ENCODE data around the gene IGSF23.
"Not testable (repeated sequence)": the region's sequence is repeated elsewhere in the genome, so short reads cannot be mapped to it uniquely, and the experiment has no call there.

IGSF23 gene

DNA sequence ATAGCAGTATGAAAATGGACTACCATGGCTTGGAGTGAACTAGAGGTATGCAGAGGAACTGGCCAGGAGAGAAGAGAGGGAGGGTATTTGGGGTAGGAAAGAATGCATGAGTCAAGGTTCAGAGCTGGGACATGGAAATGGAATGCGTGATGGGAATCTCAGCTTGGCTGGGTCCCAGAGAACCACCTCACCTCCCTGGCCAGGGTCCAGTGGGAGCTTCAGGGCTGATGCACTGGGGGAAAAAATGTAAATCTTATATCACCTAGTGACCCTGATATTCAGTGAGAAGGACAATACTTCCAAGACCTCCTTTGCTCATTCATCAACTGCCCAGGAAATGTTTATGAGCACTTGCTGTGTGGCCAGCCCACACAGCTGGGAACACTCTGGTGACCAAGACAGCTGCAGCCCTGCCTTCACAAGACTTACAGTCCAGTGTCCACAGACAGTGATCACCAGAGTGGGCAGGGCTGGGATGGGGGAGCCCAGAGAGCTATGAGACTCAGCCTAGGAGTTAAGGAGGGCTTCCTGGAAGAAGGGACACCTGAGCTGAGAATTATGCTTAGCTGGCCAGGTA, 12.8 kb downstream of the IGSF23 start:
- Histone ChIP-seq H3K27me3 (ENCODE audit: control insufficient read depth in 1 of 2, insufficient read depth in 2 of 2, low read length in 2 of 2) (no peaks in the 10 kb centered on the region), H3K27ac (ENCODE audit: low read length) (no peak overlapping the region), H3K4me3 (ENCODE audit: low read length in 2 of 2) (no peak overlapping the region)

DNA sequence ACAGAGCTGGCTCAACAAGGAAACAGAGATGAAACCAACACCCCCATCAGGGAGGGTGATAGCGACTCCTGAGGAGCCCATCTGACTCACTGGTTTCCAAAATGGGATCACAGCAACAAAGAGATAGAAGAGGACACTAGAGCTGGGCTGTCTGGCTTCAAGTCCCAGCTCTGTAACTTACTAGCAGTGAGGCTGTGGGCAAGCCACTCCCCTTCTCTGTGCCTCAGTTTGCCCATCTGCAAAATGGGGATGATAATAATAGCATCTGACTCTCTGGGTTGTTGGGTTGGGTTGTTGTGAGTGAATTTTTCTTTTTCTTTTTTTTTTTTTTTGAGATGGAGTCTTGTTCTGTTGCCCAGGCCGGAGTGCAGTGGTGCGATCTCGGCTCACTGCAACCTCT, 14.3 kb downstream of the IGSF23 start:
- Histone ChIP-seq H3K4me1 (ENCODE audit: control insufficient read depth, insufficient read depth, low read length) (peaks cover 5% of the 10 kb centered on the region), H3K27me3 (ENCODE audit: control insufficient read depth in 1 of 2, insufficient read depth in 2 of 2, low read length in 2 of 2) (no peaks in the 10 kb centered on the region), H3K27ac (ENCODE audit: low read length) (no peak overlapping the region), H3K9me3 (ENCODE audit: control insufficient read depth in 2 of 2, low read length in 2 of 2) (peaks cover 3% of the 10 kb centered on the region in 2 donors), H3K36me3 (ENCODE audit: control insufficient read depth in 2 of 2, insufficient read depth in 2 of 2, low read length in 2 of 2) (no peaks in the 10 kb centered on the region), H3K9ac (ENCODE audit: low read length in 2 of 2) (no peak overlapping the region), H3K4me3 (ENCODE audit: low read length in 2 of 2) (no peak overlapping the region)

More for the DNA sequence above, 12.8 kb downstream of the IGSF23 start:
- Histone ChIP-seq H3K9me3 (ENCODE audit: control insufficient read depth in 2 of 2, low read length in 2 of 2) (peaks cover 3% of the 10 kb centered on the region in 2 donors), H3K9ac (ENCODE audit: low read length in 2 of 2) (no peak overlapping the region), H3K36me3 (ENCODE audit: control insufficient read depth in 2 of 2, insufficient read depth in 2 of 2, low read length in 2 of 2) (no peaks in the 10 kb centered on the region), H3K4me1 (ENCODE audit: control insufficient read depth, insufficient read depth, low read length) (peaks cover 5% of the 10 kb centered on the region)

DNA sequence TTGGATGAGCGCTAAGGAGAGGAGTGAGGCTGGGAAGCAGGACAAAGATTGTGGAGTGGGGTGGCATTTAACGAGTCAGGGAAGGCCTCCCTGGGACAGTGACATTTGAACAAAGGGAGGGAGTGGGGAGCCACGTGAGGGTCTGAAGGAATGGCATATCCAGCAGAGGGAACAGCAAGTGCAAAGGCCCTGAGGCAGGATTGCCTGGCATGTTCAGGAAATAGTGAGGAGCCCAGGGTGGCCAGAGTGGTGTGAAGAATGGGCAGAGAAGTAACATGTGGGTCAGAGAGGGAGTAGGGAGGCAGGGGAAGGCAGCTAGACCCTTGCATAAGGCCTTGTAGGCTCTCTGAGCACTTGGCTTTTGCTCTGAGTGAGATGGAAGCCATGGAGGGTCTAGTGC, 15.4 kb downstream of the IGSF23 start:
- Histone ChIP-seq H3K27me3 (ENCODE audit: control insufficient read depth in 1 of 2, insufficient read depth in 2 of 2, low read length in 2 of 2) (no peaks in the 10 kb centered on the region), H3K9ac (ENCODE audit: low read length in 2 of 2) (no peak overlapping the region), H3K4me3 (ENCODE audit: low read length in 2 of 2) (no peak overlapping the region), H3K9me3 (ENCODE audit: control insufficient read depth in 2 of 2, low read length in 2 of 2) (peaks cover 3% of the 10 kb centered on the region in 2 donors), H3K27ac (ENCODE audit: low read length) (no peak overlapping the region), H3K36me3 (ENCODE audit: control insufficient read depth in 2 of 2, insufficient read depth in 2 of 2, low read length in 2 of 2) (no peaks in the 10 kb centered on the region), H3K4me1 (ENCODE audit: control insufficient read depth, insufficient read depth, low read length) (peaks cover 5% of the 10 kb centered on the region)

DNA sequence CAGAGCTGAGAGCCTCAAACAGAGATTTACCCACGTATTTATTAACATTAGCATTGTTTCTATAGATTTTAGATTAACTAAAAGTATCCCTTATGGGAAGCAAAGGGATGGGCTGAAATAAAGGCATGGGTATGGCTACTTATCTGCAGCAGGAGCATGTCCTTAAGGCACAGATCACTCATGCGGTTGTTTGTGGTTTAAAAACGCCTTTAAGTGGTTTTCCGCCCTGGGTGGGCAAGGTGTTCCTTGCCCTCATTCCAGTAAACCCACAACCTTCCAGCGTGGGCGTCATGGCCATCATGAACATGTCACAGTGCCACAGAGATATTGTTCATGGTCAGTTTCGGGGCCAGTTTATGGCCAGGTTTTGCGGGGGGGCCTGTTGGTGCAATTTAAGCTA, 18.2 kb downstream of the IGSF23 start:
- not testable (repeated sequence) for H3K4me3 ChIP-seq (ENCODE audit: low read length in 2 of 2); H3K27me3 ChIP-seq (ENCODE audit: control insufficient read depth in 1 of 2, insufficient read depth in 2 of 2, low read length in 2 of 2); H3K27ac ChIP-seq (ENCODE audit: low read length); H3K9ac ChIP-seq (ENCODE audit: low read length in 2 of 2); H3K36me3 ChIP-seq (ENCODE audit: control insufficient read depth in 2 of 2, insufficient read depth in 2 of 2, low read length in 2 of 2); H3K9me3 ChIP-seq (ENCODE audit: control insufficient read depth in 2 of 2, low read length in 2 of 2); H3K4me1 ChIP-seq (ENCODE audit: control insufficient read depth, insufficient read depth, low read length)

DNA sequence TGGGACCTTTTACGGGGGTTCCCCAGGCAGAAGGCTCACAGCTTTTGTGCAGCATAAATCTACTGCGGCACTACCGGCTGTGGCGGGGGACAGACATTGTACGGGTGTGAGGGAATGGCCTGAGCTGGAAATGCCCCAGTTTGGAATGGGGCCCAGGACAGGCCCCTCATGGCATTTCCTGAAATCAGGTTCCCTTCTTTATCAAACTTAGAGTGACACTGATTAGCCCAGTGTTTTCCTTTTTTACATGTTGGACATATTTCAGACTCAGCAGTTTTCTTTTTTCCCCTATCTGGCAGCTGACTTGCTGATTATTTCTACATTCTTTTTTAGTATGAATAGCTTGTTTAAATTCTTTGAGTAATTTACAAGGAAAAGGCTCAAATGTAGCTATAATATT, 20.7 kb downstream of the IGSF23 start:
- H3K9ac ChIP-seq (ENCODE audit: low read length in 2 of 2); H3K36me3 ChIP-seq (ENCODE audit: control insufficient read depth in 2 of 2, insufficient read depth in 2 of 2, low read length in 2 of 2); H3K9me3 ChIP-seq (ENCODE audit: control insufficient read depth in 2 of 2, low read length in 2 of 2); H3K4me3 ChIP-seq (ENCODE audit: low read length in 2 of 2); H3K27me3 ChIP-seq (ENCODE audit: control insufficient read depth in 1 of 2, insufficient read depth in 2 of 2, low read length in 2 of 2); H3K27ac ChIP-seq (ENCODE audit: low read length); H3K4me1 ChIP-seq (ENCODE audit: control insufficient read depth, insufficient read depth, low read length): not testable (repeated sequence)

DNA sequence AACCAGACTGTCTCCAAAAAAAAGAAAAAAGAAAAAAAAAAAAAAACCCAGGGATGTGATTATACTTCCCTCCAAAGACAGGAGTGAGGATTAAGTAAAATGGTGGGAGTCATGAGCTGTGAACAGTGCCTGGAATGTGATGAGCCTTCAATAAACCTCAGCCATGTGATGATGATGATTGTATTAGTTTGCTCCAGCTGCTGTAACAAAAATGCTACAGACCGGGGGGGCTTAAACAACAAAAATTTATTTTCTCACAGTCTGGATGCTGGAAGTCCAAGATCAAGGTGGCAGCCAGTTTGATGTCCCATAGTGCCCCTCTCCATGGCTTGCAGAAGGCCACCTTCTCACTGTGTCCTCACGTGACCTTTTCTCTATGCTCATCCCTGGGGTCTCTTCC, 21.4 kb downstream of the IGSF23 start:
- no peaks in the 10 kb centered on the region for H3K4me1 ChIP-seq (ENCODE audit: control insufficient read depth, insufficient read depth, low read length)
- H3K27me3 ChIP-seq (ENCODE audit: control insufficient read depth in 1 of 2, insufficient read depth in 2 of 2, low read length in 2 of 2), result peaks cover 0 to 2% of the 10 kb centered on the region in 2 donors
- H3K36me3 ChIP-seq (ENCODE audit: control insufficient read depth in 2 of 2, insufficient read depth in 2 of 2, low read length in 2 of 2), result no peaks in the 10 kb centered on the region
- H3K9me3 ChIP-seq (ENCODE audit: control insufficient read depth in 2 of 2, low read length in 2 of 2), result no peaks in the 10 kb centered on the region
- no peak overlapping the region for H3K4me3 ChIP-seq (ENCODE audit: low read length in 2 of 2)
- H3K27ac ChIP-seq (ENCODE audit: low read length), result no peak overlapping the region
- H3K9ac ChIP-seq (ENCODE audit: low read length in 2 of 2), result no peak overlapping the region

DNA sequence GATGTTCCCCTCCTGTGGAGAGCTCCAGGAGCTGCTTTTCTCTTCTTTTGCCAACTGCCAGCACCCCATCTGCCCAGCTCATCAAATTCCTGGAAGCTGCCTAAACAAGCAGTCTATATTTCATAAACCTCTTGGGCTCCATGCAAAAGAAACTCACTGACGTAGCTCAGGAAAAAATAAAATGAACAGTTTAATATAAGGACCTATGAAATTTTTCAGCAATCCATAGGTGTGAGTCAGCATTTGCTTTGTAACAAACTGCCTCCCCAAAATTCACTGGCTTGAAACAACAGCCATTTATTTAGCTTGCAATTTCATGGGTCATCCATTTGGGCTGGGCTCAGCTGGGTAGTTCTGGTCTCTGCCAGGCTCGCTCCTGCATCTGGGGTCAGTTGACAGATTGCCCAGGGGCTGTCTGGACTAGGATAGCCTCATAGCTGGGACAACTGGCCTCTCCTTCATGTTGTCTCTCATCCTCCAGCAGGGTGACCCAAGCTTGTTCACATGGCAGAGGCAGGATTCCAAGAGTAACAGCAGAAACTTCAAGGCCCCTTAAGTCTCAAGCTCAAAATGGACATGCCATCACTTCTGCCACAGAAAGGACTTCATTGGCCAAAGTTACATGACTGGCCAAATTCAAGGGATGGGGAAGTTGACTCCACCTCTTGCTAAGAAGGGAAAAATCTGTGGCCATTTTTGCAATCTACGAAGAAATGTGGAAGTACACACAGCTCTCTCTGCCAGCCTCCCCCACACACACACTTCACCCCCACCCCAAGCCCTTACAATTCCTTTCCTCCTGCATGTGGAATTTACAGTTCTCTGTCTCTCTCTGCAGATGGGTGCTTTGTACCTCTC, 22.4 kb downstream of the IGSF23 start:
- no peaks in the 10 kb centered on the region for H3K4me1 ChIP-seq (ENCODE audit: control insufficient read depth, insufficient read depth, low read length)
- H3K4me3 ChIP-seq (ENCODE audit: low read length in 2 of 2), result no peak overlapping the region
- no peaks in the 10 kb centered on the region for H3K9me3 ChIP-seq (ENCODE audit: control insufficient read depth in 2 of 2, low read length in 2 of 2)
- no peaks in the 10 kb centered on the region for H3K36me3 ChIP-seq (ENCODE audit: control insufficient read depth in 2 of 2, insufficient read depth in 2 of 2, low read length in 2 of 2)
- no peak overlapping the region for H3K27ac ChIP-seq (ENCODE audit: low read length)
- peaks cover 0 to 2% of the 10 kb centered on the region in 2 donors for H3K27me3 ChIP-seq (ENCODE audit: control insufficient read depth in 1 of 2, insufficient read depth in 2 of 2, low read length in 2 of 2)
- H3K9ac ChIP-seq (ENCODE audit: low read length in 2 of 2), result no peak overlapping the region

DNA sequence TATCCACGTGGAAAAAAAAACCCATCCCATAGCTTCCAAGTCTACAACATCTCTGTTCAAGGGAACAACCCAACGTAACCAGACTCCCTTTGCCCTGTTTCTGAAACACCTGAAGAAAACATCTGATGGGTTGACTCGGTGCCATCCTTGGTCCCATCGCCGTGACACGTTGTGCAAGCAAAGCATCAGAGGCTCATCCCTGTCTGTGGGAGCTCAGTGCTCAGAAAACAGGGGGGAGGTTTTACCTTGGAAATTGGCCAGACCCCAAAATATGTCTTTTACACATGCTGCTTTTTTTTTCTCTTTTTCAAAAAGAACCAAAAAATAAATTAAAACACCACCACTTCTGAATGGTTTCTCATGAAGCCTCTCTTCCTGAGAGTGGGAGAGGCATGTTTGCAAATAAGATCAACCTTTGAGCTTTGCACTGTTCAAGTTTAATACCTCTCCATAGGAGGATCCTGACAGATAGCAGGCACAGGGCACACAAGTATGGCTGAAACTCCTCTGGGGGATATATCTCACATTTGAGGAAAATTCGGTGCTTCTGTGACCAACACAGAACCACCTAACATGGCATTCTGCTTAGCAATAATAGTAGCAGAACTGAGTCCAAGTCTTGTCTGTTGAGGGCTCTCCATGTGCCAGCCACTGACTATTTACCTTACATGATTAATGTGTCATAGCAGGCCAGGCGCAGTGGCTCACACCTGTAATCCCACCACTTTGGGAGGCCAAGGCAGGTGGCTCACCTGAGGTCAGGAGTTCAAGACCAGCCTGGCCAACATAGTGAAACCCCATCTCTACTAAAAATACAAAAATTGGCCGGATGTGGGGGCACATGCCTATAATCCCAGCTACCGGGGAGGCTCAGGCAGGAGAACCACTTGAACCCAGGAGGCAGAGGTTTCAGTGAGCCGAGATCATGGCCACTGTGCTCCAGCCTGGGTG, 23.4 kb downstream of the IGSF23 start:
- Histone ChIP-seq H3K27ac (ENCODE audit: low read length) (no peak overlapping the region), H3K9ac (ENCODE audit: low read length in 2 of 2) (no peak overlapping the region), H3K27me3 (ENCODE audit: control insufficient read depth in 1 of 2, insufficient read depth in 2 of 2, low read length in 2 of 2) (peaks cover 0 to 2% of the 10 kb centered on the region in 2 donors), H3K4me3 (ENCODE audit: low read length in 2 of 2) (no peak overlapping the region), H3K36me3 (ENCODE audit: control insufficient read depth in 2 of 2, insufficient read depth in 2 of 2, low read length in 2 of 2) (no peaks in the 10 kb centered on the region), H3K9me3 (ENCODE audit: control insufficient read depth in 2 of 2, low read length in 2 of 2) (no peaks in the 10 kb centered on the region), H3K4me1 (ENCODE audit: control insufficient read depth, insufficient read depth, low read length) (no peaks in the 10 kb centered on the region)

DNA sequence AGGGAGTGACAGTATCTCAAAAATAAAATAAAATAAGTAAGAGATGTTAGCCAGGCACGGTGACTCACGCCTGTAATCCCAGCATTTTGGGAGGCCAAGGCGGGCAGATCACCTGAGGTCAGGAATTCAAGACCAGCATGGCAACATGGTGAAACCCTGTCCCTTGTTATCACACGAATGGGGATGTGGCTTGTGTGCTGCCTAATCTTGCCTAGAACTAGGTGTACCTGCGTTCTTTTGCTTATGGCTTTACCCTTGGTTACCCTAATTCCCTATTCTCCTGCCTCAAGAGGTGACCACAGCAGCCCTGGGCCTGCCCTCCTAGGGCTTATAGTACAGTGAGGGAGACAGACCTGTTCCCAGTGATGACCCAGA, 24.0 kb downstream of the IGSF23 start:
- Histone ChIP-seq H3K27me3 (ENCODE audit: control insufficient read depth in 1 of 2, insufficient read depth in 2 of 2, low read length in 2 of 2) (peaks cover 0 to 2% of the 10 kb centered on the region in 2 donors), H3K9me3 (ENCODE audit: control insufficient read depth in 2 of 2, low read length in 2 of 2) (no peaks in the 10 kb centered on the region), H3K27ac (ENCODE audit: low read length) (no peak overlapping the region), H3K4me3 (ENCODE audit: low read length in 2 of 2) (no peak overlapping the region), H3K36me3 (ENCODE audit: control insufficient read depth in 2 of 2, insufficient read depth in 2 of 2, low read length in 2 of 2) (no peaks in the 10 kb centered on the region), H3K4me1 (ENCODE audit: control insufficient read depth, insufficient read depth, low read length) (no peaks in the 10 kb centered on the region), H3K9ac (ENCODE audit: low read length in 2 of 2) (no peak overlapping the region)

DNA sequence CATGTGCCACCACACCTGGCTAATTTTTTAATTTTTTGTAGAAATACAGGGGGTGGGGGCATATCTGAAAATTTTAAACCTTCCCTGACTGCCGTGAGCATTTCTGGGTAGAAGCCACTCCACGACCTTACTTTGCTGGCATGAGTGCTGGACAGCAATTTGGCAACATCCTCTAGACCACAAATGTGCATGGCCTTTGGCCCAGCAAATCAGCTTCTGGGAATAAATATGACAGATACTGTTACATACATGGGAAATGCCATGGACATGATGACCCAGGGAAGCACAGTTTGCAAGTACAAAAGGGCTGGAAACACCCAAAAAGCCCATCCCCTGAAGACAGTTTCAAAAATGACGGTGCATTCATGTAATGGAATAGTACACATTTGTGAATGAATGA, 27.2 kb downstream of the IGSF23 start:
- Histone ChIP-seq H3K27me3 (ENCODE audit: control insufficient read depth in 1 of 2, insufficient read depth in 2 of 2, low read length in 2 of 2) (peaks cover 0 to 2% of the 10 kb centered on the region in 2 donors), H3K27ac (ENCODE audit: low read length) (no peak overlapping the region), H3K4me3 (ENCODE audit: low read length in 2 of 2) (no peak overlapping the region), H3K4me1 (ENCODE audit: control insufficient read depth, insufficient read depth, low read length) (peaks cover 3% of the 10 kb centered on the region), H3K9me3 (ENCODE audit: control insufficient read depth in 2 of 2, low read length in 2 of 2) (no peaks in the 10 kb centered on the region), H3K9ac (ENCODE audit: low read length in 2 of 2) (no peak overlapping the region), H3K36me3 (ENCODE audit: control insufficient read depth in 2 of 2, insufficient read depth in 2 of 2, low read length in 2 of 2) (no peaks in the 10 kb centered on the region)

Measured in stomach smooth muscle (tissue), 2 donors.